Tibial artery (tissue), 4 donors: Measurements from ENCODE around the gene FANCC.

Source experiments
- DNase-seq, 2 donors: peaks; one replicate each; pipeline ENCODE4 v3.0.0-alpha.2; 2019
- H3K27ac ChIP-seq, 2 donors: fragments of 200-600 bp; sonication (generic) in 1 of 2; 1 replicate in 1 of 2; 2 replicates in 1 of 2; pipeline ENCODE4 v1.5.1; 2018 to 2019; ENCODE audit warnings: mild to moderate bottlenecking in 1 of 2
- H3K27me3 ChIP-seq, 2 donors: fragments of 200-600 bp; sonication (generic) in 1 of 2; one replicate each; pipeline versions ENCODE4 v1.5.1 to v1.6.0; 2016 to 2019
- H3K36me3 ChIP-seq, 3 donors: fragments of 200-600 bp; sonication (generic) in 2 of 3; one replicate each; pipeline ENCODE4 v1.5.1; 2016 to 2019; ENCODE audit warnings: mild to moderate bottlenecking in 2 of 3
- H3K4me1 ChIP-seq, 4 donors: fragments of 200-600 bp; sonication (generic) in 2 of 4; 1 replicate in 3 of 4; 2 replicates in 1 of 4; pipeline ENCODE4 v1.5.1; 2016 to 2019
- H3K4me3 ChIP-seq, 2 donors: fragments of 200-600 bp; sonication (generic) in 1 of 2; 1 replicate in 1 of 2; 2 replicates in 1 of 2; pipeline ENCODE4 v1.5.1; 2018 to 2019; ENCODE audit warnings: mild to moderate bottlenecking in 2 of 2
- H3K9me3 ChIP-seq, 3 donors: fragments of 200-600 bp; sonication (generic) in 1 of 3; one replicate each; pipeline ENCODE4 v1.5.1; 2016 to 2019
- intact Hi-C: fragments of 100-400 bp; cut with DNase I; formaldehyde crosslinking; loops from one replicate; pipeline ENCODE4 v1.15.0; 2023; ENCODE audit warnings: low total_unique reads
- TF ChIP-seq, protein P1 (sequence below), 2 experiments: fragments of 200-600 bp in 1 of 2; fragments of 450-650 bp in 1 of 2; IDR thresholded peaks; one replicate each; pipeline ENCODE4 v1.5.1; 2017 to 2019; ENCODE audit warnings: antibody characterized with exemption in 2 of 2, mild to moderate bottlenecking in 1 of 2, moderate library complexity in 1 of 2

FANCC gene

DNA sequence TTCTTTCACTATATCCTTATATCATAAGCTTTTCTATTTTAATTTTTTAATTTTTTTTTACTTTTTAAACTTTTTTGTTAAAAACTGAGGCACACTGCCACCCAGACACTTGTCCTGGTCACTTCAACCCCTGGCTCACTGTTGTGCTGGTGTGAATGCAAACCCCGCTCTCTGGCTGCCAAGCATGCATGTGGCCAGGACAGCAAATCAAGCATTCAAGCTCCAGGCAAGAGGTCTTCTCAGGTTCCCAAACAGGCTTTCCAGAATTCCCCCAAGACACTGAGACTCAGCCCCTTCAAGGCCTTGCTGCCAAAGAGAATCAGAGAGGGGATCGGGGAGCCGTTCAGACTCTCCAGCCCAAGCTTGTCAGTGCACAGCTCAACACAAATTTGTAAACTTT lies 139.9 kb downstream of the FANCC start:
- Histone ChIP-seq H3K9me3 (no peaks in the 10 kb centered on the region), H3K36me3 (no peaks in the 10 kb centered on the region), H3K27me3 (no peaks in the 10 kb centered on the region), H3K4me1 (no peaks in the 10 kb centered on the region), H3K4me3 (no peak overlapping the region), H3K27ac (no peak overlapping the region)
- TF ChIP-seq, protein P1, sequence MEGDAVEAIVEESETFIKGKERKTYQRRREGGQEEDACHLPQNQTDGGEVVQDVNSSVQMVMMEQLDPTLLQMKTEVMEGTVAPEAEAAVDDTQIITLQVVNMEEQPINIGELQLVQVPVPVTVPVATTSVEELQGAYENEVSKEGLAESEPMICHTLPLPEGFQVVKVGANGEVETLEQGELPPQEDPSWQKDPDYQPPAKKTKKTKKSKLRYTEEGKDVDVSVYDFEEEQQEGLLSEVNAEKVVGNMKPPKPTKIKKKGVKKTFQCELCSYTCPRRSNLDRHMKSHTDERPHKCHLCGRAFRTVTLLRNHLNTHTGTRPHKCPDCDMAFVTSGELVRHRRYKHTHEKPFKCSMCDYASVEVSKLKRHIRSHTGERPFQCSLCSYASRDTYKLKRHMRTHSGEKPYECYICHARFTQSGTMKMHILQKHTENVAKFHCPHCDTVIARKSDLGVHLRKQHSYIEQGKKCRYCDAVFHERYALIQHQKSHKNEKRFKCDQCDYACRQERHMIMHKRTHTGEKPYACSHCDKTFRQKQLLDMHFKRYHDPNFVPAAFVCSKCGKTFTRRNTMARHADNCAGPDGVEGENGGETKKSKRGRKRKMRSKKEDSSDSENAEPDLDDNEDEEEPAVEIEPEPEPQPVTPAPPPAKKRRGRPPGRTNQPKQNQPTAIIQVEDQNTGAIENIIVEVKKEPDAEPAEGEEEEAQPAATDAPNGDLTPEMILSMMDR (IDR thresholded peaks at IDR 0.05), result no peak
- intact Hi-C loops, result no loop called here
- no peak for DNase-seq

DNA sequence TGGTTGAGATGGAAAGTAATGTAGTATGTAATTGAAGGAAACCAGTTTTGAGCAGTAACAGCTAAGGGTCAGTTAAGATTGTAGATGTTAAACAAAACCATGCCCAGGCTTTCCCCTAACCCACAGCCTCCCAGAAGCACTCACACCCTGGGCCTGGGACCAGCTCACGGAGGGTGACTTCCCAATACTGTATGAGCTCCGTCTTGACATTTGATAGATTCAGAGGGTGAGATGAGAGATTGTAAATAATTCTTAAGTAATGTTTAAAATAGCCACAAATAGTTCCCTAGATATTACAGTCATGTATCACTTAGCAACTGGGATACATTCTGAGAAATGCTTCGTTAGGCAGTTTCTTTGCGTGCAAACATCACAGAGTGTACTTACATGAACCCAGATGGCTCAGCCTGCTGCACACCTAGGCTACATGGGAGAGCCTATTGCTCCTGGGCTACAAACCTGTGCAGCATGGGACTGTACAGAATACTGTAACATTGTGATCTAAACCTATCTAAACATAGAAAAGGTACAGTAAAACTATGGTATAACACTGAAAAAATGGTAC lies 140.7 kb downstream of the FANCC start:
- no peaks in the 10 kb centered on the region for H3K9me3 ChIP-seq
- H3K27ac ChIP-seq, result no peak overlapping the region
- no peaks in the 10 kb centered on the region for H3K36me3 ChIP-seq
- TF ChIP-seq, protein P1 (IDR thresholded peaks at IDR 0.05), result no peak
- DNase-seq, result no peak
- no peaks in the 10 kb centered on the region for H3K27me3 ChIP-seq
- H3K4me1 ChIP-seq, result no peaks in the 10 kb centered on the region
- no peak overlapping the region for H3K4me3 ChIP-seq
- intact Hi-C loops, result no loop called here

DNA sequence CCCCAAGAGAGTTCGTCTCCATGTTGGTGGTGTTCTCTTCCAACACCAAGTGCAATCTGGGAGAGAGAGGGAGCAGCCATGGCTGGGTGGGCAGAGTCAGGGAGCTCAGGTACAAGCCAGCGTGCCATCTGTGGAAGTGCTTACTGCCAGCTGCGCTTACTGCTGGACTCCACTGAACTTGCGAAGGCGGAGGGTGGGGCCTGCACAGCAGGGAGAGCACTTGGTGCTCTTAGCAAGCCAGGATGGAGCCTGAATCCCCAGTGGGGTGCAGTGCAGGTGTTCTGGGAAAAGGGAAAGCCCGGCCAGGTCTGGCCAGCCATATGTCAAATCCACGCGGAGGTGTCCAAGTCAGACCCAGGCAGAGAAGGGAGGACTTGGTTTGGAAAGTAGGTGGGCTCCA lies 142.0 kb downstream of the FANCC start:
- no peaks in the 10 kb centered on the region for H3K36me3 ChIP-seq
- no peak overlapping the region for H3K4me3 ChIP-seq
- H3K4me1 ChIP-seq, result no peaks in the 10 kb centered on the region
- DNase-seq, result no peak
- H3K9me3 ChIP-seq, result no peaks in the 10 kb centered on the region
- TF ChIP-seq, protein P1 (IDR thresholded peaks at IDR 0.05), result no peak
- intact Hi-C loops, result no loop called here
- no peaks in the 10 kb centered on the region for H3K27me3 ChIP-seq
- H3K27ac ChIP-seq, result no peak overlapping the region

DNA sequence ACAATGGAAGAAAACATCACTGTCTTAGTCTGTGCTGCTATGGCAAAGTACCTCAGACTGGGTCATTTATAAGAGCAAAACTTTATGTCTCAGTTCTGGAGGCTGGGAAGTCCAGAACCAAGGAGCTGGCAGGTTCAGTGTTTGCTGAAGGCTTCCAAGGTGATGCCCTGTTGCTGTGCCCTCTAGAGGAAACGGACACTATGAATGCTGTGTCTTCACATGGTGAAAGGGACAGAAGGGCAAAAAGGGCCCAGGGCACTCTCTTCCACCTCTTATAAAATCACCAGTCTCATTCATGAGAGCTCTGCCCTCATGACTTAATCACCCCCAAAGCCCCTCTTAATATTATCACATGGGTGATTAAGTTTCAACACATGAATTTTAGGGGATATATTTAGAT lies 143.5 kb downstream of the FANCC start:
- H3K27ac ChIP-seq, result no peak overlapping the region
- intact Hi-C loops, result no loop called here
- no peak for DNase-seq
- no peaks in the 10 kb centered on the region for H3K4me1 ChIP-seq
- H3K4me3 ChIP-seq, result no peak overlapping the region
- H3K27me3 ChIP-seq, result no peaks in the 10 kb centered on the region
- TF ChIP-seq, protein P1 (IDR thresholded peaks at IDR 0.05), result no peak
- H3K36me3 ChIP-seq, result no peaks in the 10 kb centered on the region
- H3K9me3 ChIP-seq, result no peaks in the 10 kb centered on the region

DNA sequence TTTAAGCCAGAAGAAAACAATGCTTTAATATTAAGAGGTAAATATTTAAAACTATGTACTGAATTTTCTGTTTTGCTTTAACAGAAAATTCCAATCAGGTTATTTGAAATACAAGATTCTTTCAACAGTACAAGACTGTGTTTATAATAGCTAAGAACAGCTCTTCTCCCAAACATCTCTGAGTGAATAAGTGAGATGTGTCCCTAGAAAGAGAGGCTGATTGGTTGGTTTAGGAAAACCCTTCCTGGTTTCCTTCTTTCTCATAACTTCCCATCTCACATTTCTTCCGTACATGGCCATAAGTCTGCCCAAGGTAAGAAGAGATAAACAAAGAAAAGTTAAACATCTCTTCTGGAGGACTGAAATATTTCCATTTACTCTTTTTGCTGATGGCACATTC lies 145.9 kb downstream of the FANCC start:
- DNase-seq, result no peak
- TF ChIP-seq, protein P1 (IDR thresholded peaks at IDR 0.05), result no peak
- H3K9me3 ChIP-seq, result no peaks in the 10 kb centered on the region
- H3K27ac ChIP-seq, result no peak overlapping the region
- no peaks in the 10 kb centered on the region for H3K27me3 ChIP-seq
- H3K4me3 ChIP-seq, result no peak overlapping the region
- intact Hi-C loops, result no loop called here
- H3K4me1 ChIP-seq, result no peaks in the 10 kb centered on the region
- no peaks in the 10 kb centered on the region for H3K36me3 ChIP-seq

DNA sequence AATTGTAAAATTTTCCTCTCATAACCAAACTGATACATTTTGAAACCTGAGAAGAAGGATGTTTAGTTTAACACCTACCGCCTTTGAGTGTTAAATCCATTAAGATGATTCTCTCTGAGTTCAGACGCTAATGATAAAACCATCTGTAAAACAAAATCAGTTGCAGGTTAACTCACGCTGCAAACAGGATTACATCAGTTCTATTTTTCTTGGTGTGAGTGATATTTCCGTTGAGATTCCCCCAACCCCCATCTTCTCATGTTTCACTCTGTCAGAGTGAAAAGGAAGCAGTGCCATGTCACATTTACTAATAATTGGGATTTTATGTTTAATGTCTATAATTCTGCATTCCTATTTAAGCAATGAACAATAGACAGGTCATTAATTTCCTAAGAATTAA lies 146.5 kb downstream of the FANCC start:
- no peak for DNase-seq
- Histone ChIP-seq H3K27me3 (no peaks in the 10 kb centered on the region), H3K36me3 (no peaks in the 10 kb centered on the region), H3K9me3 (no peaks in the 10 kb centered on the region), H3K4me1 (no peaks in the 10 kb centered on the region), H3K4me3 (no peak overlapping the region), H3K27ac (no peak overlapping the region)
- TF ChIP-seq, protein P1 (IDR thresholded peaks at IDR 0.05), result no peak
- intact Hi-C loops, result no loop called here
